Brain microvascular endothelial cell (primary cell): ENCODE data around the gene UACA.

ENCODE experiments used
- DNase-seq: peaks from one replicate; pipeline ENCODE4 v3.0.0-alpha.2; 2020
- H3K27ac ChIP-seq: fragments of 250-450 bp; sonication (Bioruptor Pico); 2 replicates; pipeline ENCODE4 v1.5.1; 2020; ENCODE audit warnings: mild to moderate bottlenecking, moderate library complexity
- H3K27me3 ChIP-seq: fragments of 250-450 bp; sonication (Bioruptor Pico); replicated peaks from 2 replicates; pipeline ENCODE4 v1.5.1; 2020; ENCODE audit warnings: mild to moderate bottlenecking
- H3K36me3 ChIP-seq: fragments of 250-450 bp; sonication (Bioruptor Pico); replicated peaks from 2 replicates; pipeline ENCODE4 v1.5.1; 2020; ENCODE audit warnings: mild to moderate bottlenecking
- H3K4me3 ChIP-seq: 2 replicates; pipeline ENCODE4 v1.5.1; 2011; ENCODE audit warnings: low read depth, mild to moderate bottlenecking, control low read depth, low read length, moderate library complexity
- in situ Hi-C: cut with HindIII; loops from 2 replicates; pipeline ENCODE4 v1.10.0; 2017; ENCODE audit warnings: low sequenced_read_pairs, low pct_ligation_motif_present
- TF ChIP-seq, protein P1 (sequence below): IDR thresholded peaks from 2 replicates; pipeline ENCODE4 v1.5.1; 2011; ENCODE audit warnings: low read depth, mild to moderate bottlenecking, moderate library complexity, low read length, control low read depth, inconsistent platforms; ENCODE audit errors: missing control alignments

The UACA gene

DNA sequence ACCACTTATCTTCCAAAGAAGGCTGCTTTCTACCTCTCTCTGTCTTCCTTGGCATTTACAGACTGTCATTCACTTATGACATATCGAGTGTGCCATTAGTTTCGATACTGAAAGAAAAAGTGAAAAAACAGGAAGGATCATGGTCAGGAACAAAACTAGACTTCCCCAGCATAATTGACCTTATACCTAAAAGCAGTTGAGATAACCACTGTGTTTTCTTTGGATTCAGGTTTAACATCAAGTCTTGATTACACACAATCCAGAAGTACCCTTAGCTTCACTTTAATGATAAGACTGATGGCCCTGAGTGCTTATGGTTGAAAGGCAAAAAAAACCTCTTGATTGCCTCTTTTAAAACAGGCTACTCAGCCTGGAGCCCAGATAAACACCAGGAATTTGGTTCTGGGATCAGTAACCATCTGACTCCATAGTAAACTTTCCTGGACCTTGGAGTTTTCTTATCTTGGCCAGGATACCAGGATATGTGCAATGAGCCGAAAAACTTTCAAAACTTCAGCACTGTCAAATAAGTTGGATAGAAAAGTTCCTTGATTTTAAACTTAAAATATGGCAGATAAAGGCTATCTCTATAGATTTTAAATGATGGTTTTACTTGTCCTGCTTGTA is 5.0 kb upstream of the UACA start:
- Histone ChIP-seq H3K27ac (peak overlapping the region; percentile 23), H3K4me3 (no peak overlapping the region)
- DNase-seq = no peak

DNA sequence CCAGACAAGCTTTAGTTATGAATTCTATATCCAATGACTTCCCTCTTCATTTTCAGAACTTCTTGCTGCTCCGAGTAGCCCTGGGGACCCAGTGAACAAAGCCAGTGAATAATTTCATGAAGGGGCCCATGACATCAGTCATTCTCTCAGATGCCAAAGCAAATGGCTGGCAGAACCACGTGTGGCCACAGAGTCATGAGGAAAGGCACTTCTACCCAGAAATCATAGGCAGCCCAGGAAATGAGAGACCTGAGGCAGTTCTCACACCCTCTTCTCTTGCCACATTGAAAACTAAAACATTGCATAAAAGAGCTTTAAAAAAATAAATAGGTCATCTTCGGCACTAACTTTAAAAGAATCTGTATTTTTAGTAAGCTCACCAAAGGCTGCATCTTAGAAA is 4.3 kb upstream of the UACA start:
- in situ Hi-C loops = no loop called here
- no peak for DNase-seq
- Histone ChIP-seq H3K36me3 (peaks cover 1% of the 10 kb centered on the region), H3K27me3 (no peaks in the 10 kb centered on the region), H3K4me3 (no peak overlapping the region), H3K27ac (no peak overlapping the region)
- TF ChIP-seq, protein P1, sequence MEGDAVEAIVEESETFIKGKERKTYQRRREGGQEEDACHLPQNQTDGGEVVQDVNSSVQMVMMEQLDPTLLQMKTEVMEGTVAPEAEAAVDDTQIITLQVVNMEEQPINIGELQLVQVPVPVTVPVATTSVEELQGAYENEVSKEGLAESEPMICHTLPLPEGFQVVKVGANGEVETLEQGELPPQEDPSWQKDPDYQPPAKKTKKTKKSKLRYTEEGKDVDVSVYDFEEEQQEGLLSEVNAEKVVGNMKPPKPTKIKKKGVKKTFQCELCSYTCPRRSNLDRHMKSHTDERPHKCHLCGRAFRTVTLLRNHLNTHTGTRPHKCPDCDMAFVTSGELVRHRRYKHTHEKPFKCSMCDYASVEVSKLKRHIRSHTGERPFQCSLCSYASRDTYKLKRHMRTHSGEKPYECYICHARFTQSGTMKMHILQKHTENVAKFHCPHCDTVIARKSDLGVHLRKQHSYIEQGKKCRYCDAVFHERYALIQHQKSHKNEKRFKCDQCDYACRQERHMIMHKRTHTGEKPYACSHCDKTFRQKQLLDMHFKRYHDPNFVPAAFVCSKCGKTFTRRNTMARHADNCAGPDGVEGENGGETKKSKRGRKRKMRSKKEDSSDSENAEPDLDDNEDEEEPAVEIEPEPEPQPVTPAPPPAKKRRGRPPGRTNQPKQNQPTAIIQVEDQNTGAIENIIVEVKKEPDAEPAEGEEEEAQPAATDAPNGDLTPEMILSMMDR = no peak

More for the DNA sequence above, 5.0 kb upstream of the UACA start:
- Histone ChIP-seq H3K27me3 (no peaks in the 10 kb centered on the region), H3K36me3 (no peaks in the 10 kb centered on the region)
- TF ChIP-seq, protein P1 = no peak
- in situ Hi-C loops = no loop called here

DNA sequence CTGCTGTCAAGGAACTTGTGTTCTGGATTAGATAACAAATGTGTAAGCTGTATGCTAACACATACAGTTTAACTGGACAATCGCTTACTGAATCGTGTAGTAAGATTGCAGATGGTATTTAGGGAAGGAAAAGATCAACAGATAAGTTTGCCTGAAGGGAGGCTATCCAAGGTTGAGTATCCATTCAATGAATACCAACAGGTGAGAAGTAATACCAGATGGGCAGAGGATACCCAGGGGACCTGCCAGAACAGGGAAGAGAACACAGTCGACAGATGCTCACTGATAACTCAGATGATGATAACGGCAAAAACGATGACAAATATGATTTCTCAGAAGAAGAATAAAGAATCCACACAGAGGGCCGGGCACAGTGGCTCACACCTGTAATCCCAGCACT is 3.2 kb upstream of the UACA start:
- no peak for DNase-seq
- peak overlapping the region; percentile 96 for H3K27ac ChIP-seq
- TF ChIP-seq, protein P1 = no peak
- H3K36me3 ChIP-seq = peaks cover 3% of the 10 kb centered on the region
- no peaks in the 10 kb centered on the region for H3K27me3 ChIP-seq
- no peak overlapping the region for H3K4me3 ChIP-seq
- in situ Hi-C loops = no loop called here

DNA sequence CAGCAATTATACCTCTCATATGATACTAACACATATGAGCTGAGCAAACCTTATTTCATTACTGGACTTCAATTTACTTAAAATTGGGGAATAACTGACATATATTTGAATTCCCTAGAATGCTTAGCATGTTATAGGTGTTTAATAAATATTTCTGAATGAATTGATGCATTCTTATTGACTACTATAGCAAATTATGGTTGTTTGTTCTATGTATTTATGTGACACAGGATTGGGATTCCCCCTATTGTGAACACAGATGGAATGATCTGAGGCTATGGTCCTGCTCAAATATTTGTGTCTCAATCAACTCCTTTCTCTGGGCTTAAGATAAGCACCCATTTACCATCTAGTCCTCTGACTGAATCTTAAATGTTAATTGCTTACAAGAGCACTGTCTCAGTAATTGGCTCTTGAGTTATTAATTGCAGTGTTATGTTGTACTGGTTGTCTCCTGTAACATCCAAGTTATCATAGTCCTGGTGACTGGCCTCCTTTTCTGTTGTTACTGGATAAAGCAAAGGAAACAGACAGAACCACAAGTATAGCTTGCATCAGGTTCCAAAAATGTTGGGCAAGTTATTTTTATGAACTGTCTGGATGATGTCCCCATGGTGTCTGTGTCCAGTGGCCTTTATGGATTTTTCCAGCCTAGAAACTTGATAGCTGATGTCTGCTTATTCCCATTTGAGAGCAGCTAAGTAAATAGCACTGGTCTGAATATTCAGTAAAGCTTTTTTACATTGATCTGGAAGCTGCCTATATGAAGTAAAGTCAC is 2.3 kb upstream of the UACA start:
- Histone ChIP-seq H3K27ac (peak overlapping the region; percentile 96), H3K27me3 (no peaks in the 10 kb centered on the region), H3K4me3 (no peak overlapping the region), H3K36me3 (peaks cover 3% of the 10 kb centered on the region)
- DNase-seq = peak; percentile 86
- TF ChIP-seq, protein P1 = no peak
- in situ Hi-C loops = no loop called here

DNA sequence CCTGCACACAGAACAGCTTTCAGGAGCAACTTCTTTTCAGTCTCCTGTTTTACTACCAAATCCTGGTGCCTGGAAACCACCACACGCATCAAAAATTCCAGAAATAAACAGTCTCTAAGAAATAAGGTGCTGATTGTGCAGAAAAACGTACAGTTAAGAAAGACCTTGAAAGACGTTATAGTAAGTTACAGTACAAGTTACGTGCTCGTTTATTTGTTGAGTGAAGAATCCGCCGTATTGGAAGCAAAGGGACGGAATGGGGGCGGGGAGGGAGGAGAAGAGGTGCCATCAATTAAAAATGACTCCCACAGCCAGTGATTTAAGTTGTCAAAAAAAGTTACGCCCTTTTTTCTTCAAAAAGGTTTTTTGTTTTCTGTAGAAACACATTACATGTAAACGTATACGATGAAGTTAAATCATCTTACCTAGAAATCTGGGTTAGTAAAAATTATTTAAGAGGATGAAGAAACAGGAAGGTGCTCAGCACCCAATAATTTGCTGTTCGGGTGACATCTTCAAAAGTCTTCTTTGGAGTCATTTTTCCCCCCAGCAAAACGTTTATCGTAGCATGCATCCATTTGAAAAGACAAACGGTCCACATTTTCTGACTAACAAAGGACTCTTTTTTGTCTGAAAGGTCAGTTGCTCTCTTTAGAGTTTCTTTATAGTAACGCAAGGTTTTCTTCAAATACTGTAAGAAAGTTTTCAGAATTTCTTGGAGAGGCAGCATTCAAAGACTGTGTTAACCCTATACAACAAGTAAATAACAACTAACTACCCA is 782 bp upstream of the UACA start:
- in situ Hi-C loops = no loop called here
- Histone ChIP-seq H3K4me3 (peak overlapping the region; percentile 88), H3K27ac (peak overlapping the region; percentile 96), H3K27me3 (no peaks in the 10 kb centered on the region), H3K36me3 (peaks cover 5% of the 10 kb centered on the region)
- TF ChIP-seq, protein P1 = no peak
- DNase-seq = no peak
